Activated CD8-positive, alpha-beta T cell treated with anti-CD3 and anti-CD28 coated beads for 36 hours (primary cell): Measurements from ENCODE around the gene GLIS2. TPM values are rescaled to one million over a fixed set of nuclear protein-coding genes. Genes with fewer than 3 reads are reported as not detected.

Experiments used
- ATAC-seq: fragments of 200-7000 bp; cut with Tn5 transposase; one replicate; pipeline ENCODE4 v1.10.0; 2021; ENCODE audit warnings: mild to moderate bottlenecking, moderate library complexity
- CTCF ChIA-PET: fragments of 350-600 bp; sonication (Branson Sonifier 250); formaldehyde crosslinking; loops from one replicate; lab custom pipeline; 2021; ENCODE audit warnings: antibody characterized with exemption; lab: Charles Lee
- POLR2A ChIA-PET: fragments of 350-600 bp; sonication (Branson Sonifier 250); formaldehyde crosslinking; loops from one replicate; lab custom pipeline; 2021; ENCODE audit warnings: antibody characterized with exemption; lab: Charles Lee
- DNase-seq: peaks from one replicate; pipeline ENCODE4 v3.0.0-alpha.2; 2020
- H3K27ac Mint-ChIP-seq: one replicate; pipeline ENCODE4 v1.8.0; 2021; ENCODE audit warnings: mild to moderate bottlenecking, mixed read lengths
- H3K27me3 Mint-ChIP-seq: one replicate; pipeline ENCODE4 v1.8.0; 2021; ENCODE audit warnings: mixed read lengths
- H3K36me3 Mint-ChIP-seq: one replicate; pipeline ENCODE4 v1.8.0; 2021; ENCODE audit warnings: low read depth, mixed read lengths
- H3K4me1 Mint-ChIP-seq: one replicate; pipeline ENCODE4 v1.8.0; 2021; ENCODE audit warnings: low read depth, mixed read lengths
- H3K4me3 Mint-ChIP-seq: one replicate; pipeline ENCODE4 v1.8.0; 2021; ENCODE audit warnings: mild to moderate bottlenecking, moderate library complexity, mixed read lengths
- H3K9me3 Mint-ChIP-seq: one replicate; pipeline ENCODE4 v1.8.0; 2021; ENCODE audit warnings: mixed read lengths
- CTCF ChIP-seq: fragments of 200-600 bp; IDR thresholded peaks from one replicate; pipeline ENCODE4 v1.8.0; 2022; ENCODE audit warnings: antibody characterized with exemption, mild to moderate bottlenecking
- intact Hi-C: fragments of 100-400 bp; cut with micrococcal nuclease; formaldehyde crosslinking; loops from one replicate; pipeline ENCODE4 v1.10.0; 2022
- total RNA-seq, 2 experiments: library from RNA; stranded (reverse); gene quantifications; one replicate each; pipeline ENCODE4 v1.2.3, GENCODE V29; 2021

GLIS2 gene
- total RNA-seq, 2 experiments from 2014 or later, result 0.49 to 0.77 TPM

DNA sequence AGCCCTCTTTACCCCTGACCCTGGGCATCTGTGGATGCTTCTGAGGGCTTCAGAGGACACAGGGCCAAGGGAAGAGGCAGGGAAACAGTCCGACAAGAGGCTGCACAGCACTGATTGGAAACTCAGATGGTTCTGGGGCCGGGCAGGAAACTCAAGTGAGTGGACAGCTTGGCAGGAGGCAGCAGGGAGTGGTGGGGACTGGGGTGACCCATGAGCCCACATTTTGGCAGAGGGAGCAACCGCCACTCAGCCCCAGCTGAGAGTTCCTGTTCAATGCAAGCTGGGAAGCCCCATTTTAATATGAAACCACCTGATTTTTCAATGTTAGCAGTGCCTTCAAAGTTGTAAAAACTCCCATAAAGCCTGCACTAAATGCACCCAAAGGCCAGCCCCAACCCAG lies 54.3 kb downstream of the GLIS2 start:
- intact Hi-C loops, result no loop called here
- ATAC-seq (no peak), DNase-seq (no peak)
- H3K9me3 Mint-ChIP-seq, result no peaks in the 10 kb centered on the region
- no peaks in the 10 kb centered on the region for H3K27me3 Mint-ChIP-seq
- H3K4me3 Mint-ChIP-seq, result no peak overlapping the region
- H3K36me3 Mint-ChIP-seq, result no peaks in the 10 kb centered on the region
- TF ChIP-seq CTCF, result no peak
- ChIA-PET POLR2A (interaction anchor here (1.2 to 1.7 kb wide), 3 partner anchors 11 to 33 kb away, joined by 3 to 5 read pairs (median 4); no protein-coding TSS in a partner anchor), CTCF (interaction anchor here (1.5 to 3.7 kb wide), 4 partner anchors 11 to 81 kb away, joined by 3 to 24 read pairs (median 9); partner anchors contain the start of gene PAM16)
- H3K27ac Mint-ChIP-seq, result no peak overlapping the region
- H3K4me1 Mint-ChIP-seq, result peaks cover 5% of the 10 kb centered on the region

- intact Hi-C loops, result no loop called here
- DNase-seq (no peak), ATAC-seq (no peak)
- no peaks in the 10 kb centered on the region for H3K36me3 Mint-ChIP-seq
- peaks cover 7% of the 10 kb centered on the region for H3K4me1 Mint-ChIP-seq
- no peaks in the 10 kb centered on the region for H3K27me3 Mint-ChIP-seq
- H3K9me3 Mint-ChIP-seq, result no peaks in the 10 kb centered on the region
- no peak overlapping the region for H3K4me3 Mint-ChIP-seq
- no peak for TF ChIP-seq CTCF
- POLR2A ChIA-PET, result interaction anchor here (1.2 to 1.7 kb wide), 4 partner anchors 19 to 39 kb away, joined by 3 to 6 read pairs (median 4); no protein-coding TSS in a partner anchor
- CTCF ChIA-PET, result interaction anchor here (1.1 to 3.7 kb wide), 6 partner anchors 12 to 117 kb away, joined by 3 to 24 read pairs (median 4); partner anchors contain the start of gene PAM16
- H3K27ac Mint-ChIP-seq, result no peak overlapping the region
Measured at GRCh38 chr16:4370570-4371356, 54.9 kb downstream of the GLIS2 start.

GRCh38 chr16:4371357-4372000 lies 55.6 kb downstream of the GLIS2 start, which contains the start of gene VASN:
Gene VASN, plus strand, starts transcription at chr16:4371848. Its CDS starts 9,030 bp downstream, at chr16:4380878.
- no peaks in the 10 kb centered on the region for H3K27me3 Mint-ChIP-seq
- no peak for TF ChIP-seq CTCF
- H3K4me3 Mint-ChIP-seq, result peak within 1 kb of the TSS; percentile 59
- intact Hi-C loops, result no loop called here
- H3K9me3 Mint-ChIP-seq, result no peaks in the 10 kb centered on the region
- H3K27ac Mint-ChIP-seq, result no peak within 1 kb of the TSS
- ChIA-PET POLR2A (interaction anchor here (1.3 to 1.6 kb wide), 2 partner anchors 21 to 38 kb away, joined by 3 to 6 read pairs; no protein-coding TSS in a partner anchor), CTCF (interaction anchor here (1.1 to 3.7 kb wide), 5 partner anchors 12 to 118 kb away, joined by 3 to 24 read pairs (median 4); partner anchors contain the start of gene PAM16)
- H3K4me1 Mint-ChIP-seq, result peaks cover 7% of the 10 kb centered on the region
- ATAC-seq (peak; percentile 94), DNase-seq (peak; percentile 70)
- no peaks in the 10 kb centered on the region for H3K36me3 Mint-ChIP-seq

- DNase-seq (peak; percentile 56), ATAC-seq (peak; percentile 71)
- no peak for TF ChIP-seq CTCF
- Mint-ChIP-seq H3K4me3 (peak overlapping the region; percentile 59), H3K27ac (no peak overlapping the region), H3K27me3 (no peaks in the 10 kb centered on the region), H3K36me3 (no peaks in the 10 kb centered on the region), H3K9me3 (no peaks in the 10 kb centered on the region), H3K4me1 (peaks cover 7% of the 10 kb centered on the region)
- CTCF ChIA-PET, result interaction anchor here (1.3 kb wide), 1 partner anchor 13 kb away, joined by 4 read pairs; no protein-coding TSS in a partner anchor
- intact Hi-C loops, result no loop called here
- POLR2A ChIA-PET, result interaction anchor here (1.6 kb wide), 1 partner anchor 38 kb away, joined by 3 read pairs; no protein-coding TSS in a partner anchor
Measured at GRCh38 chr16:4372001-4372577, 56.2 kb downstream of the GLIS2 start.
